ENCODE data around the gene DPP4. TPM values are rescaled to one million over a fixed set of nuclear protein-coding genes. Genes with fewer than 3 reads are reported as not detected.

The DPP4 gene
- total and polyA plus RNA-seq, 2 of the 4 experiments (the other 2 are of a cell fraction), result 13.2 to 19.0 TPM

DNA sequence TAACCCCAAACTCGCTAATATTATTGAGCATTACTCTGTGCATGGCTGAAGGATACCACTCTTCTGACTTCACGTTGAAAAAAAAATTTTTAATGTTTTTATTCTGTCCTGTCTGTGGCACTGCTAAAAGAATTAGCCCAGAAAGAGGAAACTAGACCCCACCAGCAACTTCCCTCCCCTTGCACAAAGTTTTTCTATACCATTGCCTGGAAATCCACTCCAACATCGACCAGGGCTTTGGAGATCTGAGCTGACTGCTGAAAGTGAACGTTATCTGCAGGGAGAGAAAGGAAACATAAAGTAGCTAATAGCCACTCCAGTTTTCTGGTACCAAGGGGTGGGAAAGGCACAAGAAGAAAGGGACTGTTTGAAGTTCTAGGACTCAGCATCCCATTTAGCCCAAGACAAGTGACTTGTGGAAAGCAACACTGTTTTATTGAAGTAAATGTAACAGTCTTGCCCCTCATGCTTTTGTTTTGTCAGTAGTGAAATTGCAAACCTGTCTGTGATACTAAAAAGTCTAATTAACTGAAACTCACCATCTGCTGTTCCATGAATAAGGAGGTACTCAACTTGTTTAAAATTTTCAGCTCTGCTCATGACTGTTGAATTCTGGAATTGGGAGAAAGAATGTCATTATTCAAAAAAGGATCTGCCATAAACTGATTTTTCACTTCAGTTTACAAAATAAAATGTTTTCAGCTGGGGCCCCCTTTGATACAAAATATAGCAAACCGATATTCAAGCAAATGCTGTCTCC is 79.1 kb downstream of the DPP4 start (continued):
- TF ChIP-seq MXI1 (IDR thresholded peaks at IDR 0.05; ENCODE audit: borderline replicate concordance, low read depth, low read length), result no peak

DNA sequence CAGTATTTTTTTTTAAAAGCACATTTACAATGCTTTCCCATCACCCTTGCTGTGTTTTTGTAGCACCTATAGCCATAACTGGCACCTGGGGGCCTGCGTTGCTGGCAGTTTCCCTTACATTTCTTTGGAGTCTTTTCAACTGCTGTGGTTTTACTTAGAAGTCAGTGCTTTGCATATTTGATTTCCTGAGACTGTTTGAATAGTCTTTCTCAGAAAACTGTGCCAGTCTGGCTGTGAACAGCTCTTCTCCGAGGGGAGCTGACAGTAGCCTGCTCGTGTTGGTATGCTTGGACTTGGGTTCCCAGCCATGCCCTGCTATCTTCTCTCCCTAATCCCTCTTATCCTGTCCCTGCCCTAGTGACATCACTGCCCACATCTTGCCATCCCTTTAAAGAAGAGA is 81.5 kb downstream of the DPP4 start:
- POLR2A ChIA-PET (ENCODE audit: unreplicated experiment), result no interaction called here
- H2AK5ac ChIP-seq (ENCODE audit: low read depth, low read length), result no peak overlapping the region
- H3K4ac ChIP-seq (ENCODE audit: low read depth, low read length), result peak overlapping the region; percentile 61
- H3K9me3 ChIP-seq (ENCODE audit: control insufficient read depth, insufficient read depth, low read length), result no peaks in the 10 kb centered on the region
- H4K8ac ChIP-seq (ENCODE audit: low read depth in 2 of 2, low read length in 2 of 2), result no peak overlapping the region; a peak in 1 of 4 replicates
- ATAC-seq (ENCODE audit: low read depth) (peak; percentile 55), DNase-seq (no peak)
- 0 out of 2 replicates have a peak overlapping the region, but pooled peaks have one; percentile 5 for H4K91ac ChIP-seq (ENCODE audit: insufficient read depth, low read depth, low read length)
- peaks cover 6% of the 10 kb centered on the region for H3K4me1 ChIP-seq (ENCODE audit: control insufficient read depth, insufficient read depth, low read length)
- H3K9ac ChIP-seq (ENCODE audit: low read depth, low read length), result no peak overlapping the region
- peak overlapping the region; percentile 6 for H2BK20ac ChIP-seq (ENCODE audit: low read depth, low read length)
- H3K18ac ChIP-seq (ENCODE audit: low read depth, low read length), result peak overlapping the region; percentile 76
- dilution Hi-C loops (cut with HindIII; ENCODE audit: low sequenced_read_pairs, unreplicated experiment) (no loop called here), in situ Hi-C loops (cut with MboI; ENCODE audit: low sequenced_read_pairs) (loop anchor here (25.0 kb wide), 1 partner anchor 320 kb away; the partner anchor contains the start of gene IFIH1), intact Hi-C loops (cut with micrococcal nuclease) (no loop called here)
- peak overlapping the region; percentile 49; the same call in 1 of the 2 replicates for H4K5ac ChIP-seq (ENCODE audit: low read depth, low read length)
- no peak overlapping the region for H3K27ac ChIP-seq (ENCODE audit: insufficient read depth, low read length)
- H3K56ac ChIP-seq (ENCODE audit: extremely low read depth, insufficient read depth, low read length), result peak overlapping the region; percentile 2; the same call in 1 of the 2 replicates
- H4K20me1 ChIP-seq (ENCODE audit: insufficient read depth, low read length), result no peaks in the 10 kb centered on the region
- peaks cover 8% of the 10 kb centered on the region for H3K36me3 ChIP-seq (ENCODE audit: control insufficient read depth, insufficient read depth, low read length)
- H2BK120ac ChIP-seq (ENCODE audit: low read depth, low read length), result peak overlapping the region; percentile 56
- no CpG with 5 or more reads among the region's 3 CpGs for WGBS, 2 experiments (ENCODE audit: extremely low coverage in 2 of 2, insufficient read length in 1 of 2)
- no peak overlapping the region for H2BK5ac ChIP-seq (ENCODE audit: low read depth, low read length, poor library complexity, severe bottlenecking)
- H3K27me3 ChIP-seq (ENCODE audit: control insufficient read depth, insufficient read depth, low read length), result no peaks in the 10 kb centered on the region
- no peak overlapping the region for H2AK9ac ChIP-seq (replicated peaks; ENCODE audit: low read depth, low read length, poor library complexity)
- H2BK15ac ChIP-seq (ENCODE audit: low read depth, low read length), result peak overlapping the region; percentile 23; the same call in 2 of the 3 replicates
- CTCF ChIA-PET, result interaction anchor here (1.0 kb wide), 1 partner anchor 17 kb away, joined by 4 read pairs; no protein-coding TSS in a partner anchor
- H2AFZ ChIP-seq (replicated peaks; ENCODE audit: low read length, poor library complexity), result peak overlapping the region; percentile 46
- H3K14ac ChIP-seq (replicated peaks; ENCODE audit: low read depth, low read length), result peak overlapping the region; percentile 47; the same call in 1 of the 2 replicates
- H3K79me1 ChIP-seq (ENCODE audit: low read depth in 1 of 2, low read length in 2 of 2), result no peaks in the 10 kb centered on the region
- H3K23ac ChIP-seq (ENCODE audit: low read depth, low read length), result peak overlapping the region; percentile 11; the same call in 1 of the 2 replicates
- TSS peak; percentile 96 for BruUV-seq (replicated peaks)
- no peak overlapping the region for H3K4me2 ChIP-seq (ENCODE audit: low read depth, low read length)
- H3K9me1 ChIP-seq (ENCODE audit: insufficient read depth, low read length), result no peaks in the 10 kb centered on the region
- no peak overlapping the region for H3K4me3 ChIP-seq (ENCODE audit: insufficient read depth, low read depth, low read length)
- TF ChIP-seq CHD1 (IDR thresholded peaks at IDR 0.05; ENCODE audit: low read depth, low read length) (no peak), NFE2L2 (IDR thresholded peaks at IDR 0.05; ENCODE audit: low read depth, low read length) (no peak), MAZ (IDR thresholded peaks at IDR 0.05; ENCODE audit: borderline replicate concordance, low read depth, low read length) (no peak), MXI1 (IDR thresholded peaks at IDR 0.05; ENCODE audit: borderline replicate concordance, low read depth, low read length) (no peak), CEBPB (IDR thresholded peaks at IDR 0.05; ENCODE audit: low read depth, low read length) (no peak), RAD21 (IDR thresholded peaks at IDR 0.05; ENCODE audit: low read length) (no peak), FOS (IDR thresholded peaks at IDR 0.05; ENCODE audit: low read depth, low read length) (no peak), SMC3 (IDR thresholded peaks at IDR 0.05; ENCODE audit: low read depth, low read length) (no peak), POLR2A (IDR thresholded peaks at IDR 0.05; ENCODE audit: low read depth, low read length) (no peak)
- TF ChIP-seq, protein P1, sequence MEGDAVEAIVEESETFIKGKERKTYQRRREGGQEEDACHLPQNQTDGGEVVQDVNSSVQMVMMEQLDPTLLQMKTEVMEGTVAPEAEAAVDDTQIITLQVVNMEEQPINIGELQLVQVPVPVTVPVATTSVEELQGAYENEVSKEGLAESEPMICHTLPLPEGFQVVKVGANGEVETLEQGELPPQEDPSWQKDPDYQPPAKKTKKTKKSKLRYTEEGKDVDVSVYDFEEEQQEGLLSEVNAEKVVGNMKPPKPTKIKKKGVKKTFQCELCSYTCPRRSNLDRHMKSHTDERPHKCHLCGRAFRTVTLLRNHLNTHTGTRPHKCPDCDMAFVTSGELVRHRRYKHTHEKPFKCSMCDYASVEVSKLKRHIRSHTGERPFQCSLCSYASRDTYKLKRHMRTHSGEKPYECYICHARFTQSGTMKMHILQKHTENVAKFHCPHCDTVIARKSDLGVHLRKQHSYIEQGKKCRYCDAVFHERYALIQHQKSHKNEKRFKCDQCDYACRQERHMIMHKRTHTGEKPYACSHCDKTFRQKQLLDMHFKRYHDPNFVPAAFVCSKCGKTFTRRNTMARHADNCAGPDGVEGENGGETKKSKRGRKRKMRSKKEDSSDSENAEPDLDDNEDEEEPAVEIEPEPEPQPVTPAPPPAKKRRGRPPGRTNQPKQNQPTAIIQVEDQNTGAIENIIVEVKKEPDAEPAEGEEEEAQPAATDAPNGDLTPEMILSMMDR (conservative IDR thresholded peaks at IDR 0.05; ENCODE audit: low read depth, low read length), result no peak
- TF ChIP-seq, protein P2, sequence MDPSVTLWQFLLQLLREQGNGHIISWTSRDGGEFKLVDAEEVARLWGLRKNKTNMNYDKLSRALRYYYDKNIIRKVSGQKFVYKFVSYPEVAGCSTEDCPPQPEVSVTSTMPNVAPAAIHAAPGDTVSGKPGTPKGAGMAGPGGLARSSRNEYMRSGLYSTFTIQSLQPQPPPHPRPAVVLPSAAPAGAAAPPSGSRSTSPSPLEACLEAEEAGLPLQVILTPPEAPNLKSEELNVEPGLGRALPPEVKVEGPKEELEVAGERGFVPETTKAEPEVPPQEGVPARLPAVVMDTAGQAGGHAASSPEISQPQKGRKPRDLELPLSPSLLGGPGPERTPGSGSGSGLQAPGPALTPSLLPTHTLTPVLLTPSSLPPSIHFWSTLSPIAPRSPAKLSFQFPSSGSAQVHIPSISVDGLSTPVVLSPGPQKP (IDR thresholded peaks at IDR 0.05; ENCODE audit: borderline replicate concordance, low read depth, low read length), result no peak
- TF ChIP-seq, protein P3, sequence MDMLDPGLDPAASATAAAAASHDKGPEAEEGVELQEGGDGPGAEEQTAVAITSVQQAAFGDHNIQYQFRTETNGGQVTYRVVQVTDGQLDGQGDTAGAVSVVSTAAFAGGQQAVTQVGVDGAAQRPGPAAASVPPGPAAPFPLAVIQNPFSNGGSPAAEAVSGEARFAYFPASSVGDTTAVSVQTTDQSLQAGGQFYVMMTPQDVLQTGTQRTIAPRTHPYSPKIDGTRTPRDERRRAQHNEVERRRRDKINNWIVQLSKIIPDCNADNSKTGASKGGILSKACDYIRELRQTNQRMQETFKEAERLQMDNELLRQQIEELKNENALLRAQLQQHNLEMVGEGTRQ (IDR thresholded peaks at IDR 0.05; ENCODE audit: low read depth, low read length), result no peak
